22Rv1 (cell line): ENCODE data around the gene TMEM178B.

Source experiments
- CTCF ChIP-seq: fragments of 450-650 bp; IDR thresholded peaks from 2 replicates; pipeline ENCODE4 v1.5.1; 2017; ENCODE audit warnings: mild to moderate bottlenecking
- ZFX ChIP-seq: fragments of 450-650 bp; IDR thresholded peaks from 2 replicates; pipeline ENCODE4 v1.6.1; 2017; ENCODE audit warnings: antibody characterized with exemption, borderline replicate concordance

- TF ChIP-seq CTCF: peak; percentile 12; the same call in 1 of the 2 replicates
- no peak for TF ChIP-seq ZFX
Observed at GRCh38 chr7:141072548-141073172, 1.2 kb upstream of the TMEM178B start.
